ENCODE data around the gene SPRR1A.

Gene SPRR1A

DNA sequence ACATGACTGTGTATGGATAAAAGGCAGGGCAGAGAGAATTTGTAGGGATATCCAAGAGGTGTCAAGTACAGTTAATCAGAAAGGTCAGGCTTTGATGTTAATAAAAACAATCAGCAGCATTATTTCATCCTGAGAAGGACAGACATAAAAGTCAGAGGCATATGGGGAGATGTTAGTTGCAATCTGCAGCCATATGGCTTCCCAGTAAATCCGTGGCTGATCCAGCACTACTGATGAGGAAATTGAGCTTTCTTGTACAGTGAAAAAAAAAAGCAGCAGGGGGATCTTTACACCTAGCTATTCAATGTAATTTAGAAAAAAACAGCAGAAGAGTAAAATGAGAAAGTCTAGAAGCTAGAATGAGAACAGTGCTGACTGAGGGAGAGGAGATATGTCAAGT is 44.9 kb downstream of the SPRR1A start:
- DNase-seq, result no peak

GRCh38 chr1:153030895-153031294 is 47.0 kb downstream of the SPRR1A start, which contains the start of gene SPRR1B:
SPRR1B (plus strand) TSS chr1:153031203; CDS start chr1:153032346, 1,143 bp downstream.
- DNase-seq, result no peak

DNA sequence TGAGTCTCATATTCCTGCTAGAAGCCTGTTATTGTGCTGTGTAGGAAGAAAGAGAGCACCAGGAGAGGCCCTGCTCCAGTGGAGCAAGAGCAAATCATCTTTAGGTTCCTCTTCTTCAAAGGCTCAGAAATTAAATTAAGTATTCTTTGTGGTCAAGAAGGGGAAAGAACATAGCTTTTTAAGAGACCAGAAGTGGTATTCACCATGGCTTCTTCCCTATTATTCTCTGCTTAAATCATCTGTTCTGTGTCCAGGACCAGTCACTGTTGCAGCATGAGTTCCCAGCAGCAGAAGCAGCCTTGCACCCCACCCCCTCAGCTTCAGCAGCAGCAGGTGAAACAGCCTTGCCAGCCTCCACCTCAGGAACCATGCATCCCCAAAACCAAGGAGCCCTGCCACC is 48.2 kb downstream of the SPRR1A start:
- DNase-seq, result no peak

DNA sequence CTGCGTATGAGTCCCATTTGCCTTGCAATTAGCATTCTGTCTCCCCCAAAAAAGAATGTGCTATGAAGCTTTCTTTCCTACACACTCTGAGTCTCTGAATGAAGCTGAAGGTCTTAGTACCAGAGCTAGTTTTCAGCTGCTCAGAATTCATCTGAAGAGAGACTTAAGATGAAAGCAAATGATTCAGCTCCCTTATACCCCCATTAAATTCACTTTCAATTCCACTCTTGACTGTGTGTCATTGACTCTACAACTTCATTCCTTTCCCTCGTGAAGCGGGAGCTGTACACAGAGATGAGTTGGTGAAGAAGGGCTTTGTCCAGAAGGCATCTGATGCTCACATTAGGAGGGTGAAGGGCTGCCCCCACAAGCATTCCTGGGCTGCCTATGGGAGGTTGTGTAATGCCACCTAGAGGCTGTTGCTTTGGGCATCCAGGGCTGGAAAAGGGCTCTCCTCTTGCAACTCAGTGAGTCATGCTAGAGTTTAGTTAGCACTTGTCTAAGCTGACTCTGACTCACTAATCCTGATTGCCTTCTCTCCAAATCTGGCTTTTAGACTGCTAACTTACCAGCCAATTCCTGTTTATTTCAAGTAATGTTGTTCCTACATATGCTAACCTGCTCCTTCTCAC is 48.9 kb downstream of the SPRR1A start:
- peak in 25 of 56 donors; percentile 1 to 65 (median 9) for DNase-seq

GRCh38 chr1:153035211-153035610 is 51.3 kb downstream of the SPRR1A start:
- no peak for DNase-seq
